Activated B cell treated with CpG ODN at 0.5 μM for 24 hours (primary cell): ENCODE measurements around the gene SCN8A. TPM values are rescaled to one million over a fixed set of nuclear protein-coding genes. Genes with fewer than 3 reads are reported as not detected.
"Not testable (repeated sequence)": the region's sequence is repeated elsewhere in the genome, so short reads cannot be mapped to it uniquely, and the experiment has no call there.

Experiments used
- ATAC-seq: fragments of 200-7000 bp; cut with Tn5 transposase; one replicate; pipeline ENCODE4 v1.10.0; 2021; ENCODE audit warnings: low read depth, mild to moderate bottlenecking, moderate library complexity
- CTCF ChIA-PET: fragments of 350-600 bp; sonication (Branson Sonifier 250); formaldehyde crosslinking; loops from one replicate; lab custom pipeline; 2021; ENCODE audit warnings: antibody characterized with exemption; lab: Charles Lee
- POLR2A ChIA-PET: fragments of 350-600 bp; sonication (Branson Sonifier 250); formaldehyde crosslinking; loops from one replicate; lab custom pipeline; 2021; ENCODE audit warnings: antibody characterized with exemption; lab: Charles Lee
- DNase-seq: peaks from one replicate; pipeline ENCODE4 v3.0.0; 2022
- H3K27ac Mint-ChIP-seq: one replicate; pipeline ENCODE4 v1.8.0; 2020; ENCODE audit warnings: mixed read lengths
- H3K27me3 Mint-ChIP-seq: one replicate; pipeline ENCODE4 v1.8.0; 2021; ENCODE audit warnings: mixed read lengths
- H3K36me3 Mint-ChIP-seq: one replicate; pipeline ENCODE4 v1.8.0; 2021; ENCODE audit warnings: low read depth, mixed read lengths
- H3K4me1 Mint-ChIP-seq: one replicate; pipeline ENCODE4 v1.8.0; 2021; ENCODE audit warnings: mixed read lengths
- H3K4me3 Mint-ChIP-seq: one replicate; pipeline ENCODE4 v1.8.0; 2020; ENCODE audit warnings: mild to moderate bottlenecking, mixed read lengths
- H3K9me3 Mint-ChIP-seq: one replicate; pipeline ENCODE4 v1.8.0; 2020; ENCODE audit warnings: mixed read lengths
- CTCF ChIP-seq: fragments of 200-600 bp; IDR thresholded peaks from one replicate; pipeline ENCODE4 v1.8.0; 2022; ENCODE audit warnings: antibody characterized with exemption, mild to moderate bottlenecking
- intact Hi-C: fragments of 100-400 bp; cut with micrococcal nuclease; formaldehyde crosslinking; loops from one replicate; pipeline ENCODE4 v1.15.1; 2024
- total RNA-seq: library from RNA; stranded (reverse); gene quantifications from 2 replicates; pipeline ENCODE4 v1.2.3, GENCODE V29; 2022

Gene SCN8A
- total RNA-seq, 1 donor from 2014 or later, result 0.86 TPM

GRCh38 chr12:51797301-51797700 lies 206.3 kb downstream of the SCN8A start:
- ATAC-seq (no peak), DNase-seq (no peak)
- Mint-ChIP-seq H3K9me3 (no peaks in the 10 kb centered on the region), H3K4me1 (no peaks in the 10 kb centered on the region), H3K36me3 (no peaks in the 10 kb centered on the region), H3K27ac (no peak overlapping the region), H3K27me3 (no peaks in the 10 kb centered on the region), H3K4me3 (no peak overlapping the region)
- POLR2A ChIA-PET, result no interaction called here
- intact Hi-C loops, result no loop called here
- CTCF ChIA-PET, result no interaction called here
- TF ChIP-seq CTCF, result no peak

- intact Hi-C loops, ATAC-seq: not testable (repeated sequence)
- POLR2A ChIA-PET, result interaction anchor here (0.7 kb wide), 1 partner anchor 1081 kb away, joined by 3 read pairs; no protein-coding TSS in a partner anchor
These were observed 207.0 kb downstream of the SCN8A start for GRCh38 chr12:51798051-51798450.

GRCh38 chr12:51798501-51798900 lies 207.5 kb downstream of the SCN8A start:
- Mint-ChIP-seq H3K4me1 (no peaks in the 10 kb centered on the region), H3K4me3 (no peak overlapping the region), H3K27ac (no peak overlapping the region), H3K9me3 (no peaks in the 10 kb centered on the region), H3K36me3 (no peaks in the 10 kb centered on the region), H3K27me3 (no peaks in the 10 kb centered on the region)
- ChIA-PET CTCF (no interaction called here), POLR2A (interaction anchor here (0.7 kb wide), 1 partner anchor 1081 kb away, joined by 3 read pairs; no protein-coding TSS in a partner anchor)
- no peak for DNase-seq
- no peak for TF ChIP-seq CTCF
- no peak for ATAC-seq
- intact Hi-C loops, result no loop called here

More at GRCh38 chr12:51798051-51798450, 207.0 kb downstream of the SCN8A start:
- H3K27me3 Mint-ChIP-seq, DNase-seq, H3K36me3 Mint-ChIP-seq, H3K4me3 Mint-ChIP-seq, H3K4me1 Mint-ChIP-seq, CTCF ChIA-PET, H3K9me3 Mint-ChIP-seq, H3K27ac Mint-ChIP-seq: not testable (repeated sequence)

GRCh38 chr12:51801027-51801426 lies 210.0 kb downstream of the SCN8A start:
- no peak for TF ChIP-seq CTCF
- no peak for ATAC-seq

GRCh38 chr12:51806896-51807295 lies 215.9 kb downstream of the SCN8A start:
- Mint-ChIP-seq H3K4me1 (peaks cover 5% of the 10 kb centered on the region), H3K27me3 (peaks cover 31% of the 10 kb centered on the region), H3K27ac (no peak overlapping the region), H3K9me3 (no peaks in the 10 kb centered on the region), H3K36me3 (no peaks in the 10 kb centered on the region), H3K4me3 (no peak overlapping the region)
- ChIA-PET CTCF (no interaction called here), POLR2A (no interaction called here)
- intact Hi-C loops, result no loop called here
- no peak for TF ChIP-seq CTCF
- ATAC-seq (no peak), DNase-seq (no peak)

More at GRCh38 chr12:51801027-51801426, 210.0 kb downstream of the SCN8A start:
- ChIA-PET CTCF (no interaction called here), POLR2A (no interaction called here)
- H3K27ac Mint-ChIP-seq, result no peak overlapping the region
- H3K9me3 Mint-ChIP-seq, result no peaks in the 10 kb centered on the region
- H3K27me3 Mint-ChIP-seq, result no peaks in the 10 kb centered on the region
- no peak for DNase-seq
- H3K4me1 Mint-ChIP-seq, result no peaks in the 10 kb centered on the region
- H3K4me3 Mint-ChIP-seq, result no peak overlapping the region
- no peaks in the 10 kb centered on the region for H3K36me3 Mint-ChIP-seq
- intact Hi-C loops, result no loop called here

GRCh38 chr12:51809193-51809592 lies 218.2 kb downstream of the SCN8A start:
- CTCF ChIA-PET, result no interaction called here
- Mint-ChIP-seq H3K27me3 (peaks cover 39% of the 10 kb centered on the region), H3K27ac (no peak overlapping the region), H3K9me3 (no peaks in the 10 kb centered on the region), H3K36me3 (no peaks in the 10 kb centered on the region), H3K4me3 (no peak overlapping the region), H3K4me1 (peaks cover 5% of the 10 kb centered on the region)
- POLR2A ChIA-PET, result no interaction called here
- intact Hi-C loops, result no loop called here
- no peak for TF ChIP-seq CTCF
- ATAC-seq (peak; percentile 44), DNase-seq (no peak)
